Measurements from ENCODE around the gene GH1. TPM values are rescaled to one million over a fixed set of nuclear protein-coding genes. Genes with fewer than 3 reads are reported as not detected.
A peak's percentile ranks its signal among the peaks of the same experiment; 100 is the strongest.
"Not testable (repeated sequence)": the region's sequence is repeated elsewhere in the genome, so short reads cannot be mapped to it uniquely, and the experiment has no call there.

Gene GH1
- total RNA-seq, 3 donors from 2014 or later (not counting 1 experiment from before 2014, with no cell fraction given) = not detected

GRCh38 chr17:63881935-63882601, 36.6 kb downstream of the GH1 start, which contains the start of gene GH2:
GH2 (minus strand) TSS chr17:63881944; CDS start chr17:63881801, 143 bp downstream.
- ATAC-seq (peak; percentile 79 to 95 (median 90)), DNase-seq (peak; percentile 43 to 82)
- no peaks in the 10 kb centered on the region for H3K4me1 Mint-ChIP-seq
- no peaks in the 10 kb centered on the region for H3K36me3 ChIP-seq (ENCODE audit: control insufficient read depth, insufficient read depth, low read length)
- intact Hi-C loops (cut with micrococcal nuclease) = no loop called here
- no peak within 1 kb of the TSS for H3K27ac Mint-ChIP-seq
- H3K27ac ChIP-seq (ENCODE audit: low read length) = no peak within 1 kb of the TSS
- H3K27me3 Mint-ChIP-seq (ENCODE audit: low read depth in 2 of 2) = peaks cover 0 to 8% of the 10 kb centered on the region in 2 donors
- no peaks in the 10 kb centered on the region for H3K9me3 Mint-ChIP-seq
- H3K36me3 Mint-ChIP-seq = no peaks in the 10 kb centered on the region
- no peaks in the 10 kb centered on the region for H3K4me1 ChIP-seq (ENCODE audit: control insufficient read depth, insufficient read depth, low read length)
- no peak within 1 kb of the TSS for H3K4me3 Mint-ChIP-seq
- TF ChIP-seq CTCF (IDR thresholded peaks at IDR 0.05) = peak; percentile 39
- H3K9me3 ChIP-seq (ENCODE audit: control insufficient read depth, insufficient read depth, low read length) = no peaks in the 10 kb centered on the region
- H3K27me3 ChIP-seq (ENCODE audit: control insufficient read depth, insufficient read depth, low read length) = no peaks in the 10 kb centered on the region
- 36% methylated on average over 6 of the region's 15 CpGs for WGBS (ENCODE audit: insufficient coverage)
- H3K4me3 ChIP-seq (ENCODE audit: low read length) = no peak within 1 kb of the TSS

- ATAC-seq; H3K4me3 ChIP-seq (ENCODE audit: low read length); H3K4me1 ChIP-seq (ENCODE audit: control insufficient read depth, insufficient read depth, low read length); H3K9me3 ChIP-seq (ENCODE audit: control insufficient read depth, insufficient read depth, low read length); H3K9me3 Mint-ChIP-seq; DNase-seq; intact Hi-C loops (cut with micrococcal nuclease); H3K27me3 ChIP-seq (ENCODE audit: control insufficient read depth, insufficient read depth, low read length); H3K36me3 ChIP-seq (ENCODE audit: control insufficient read depth, insufficient read depth, low read length); H3K27me3 Mint-ChIP-seq (ENCODE audit: low read depth in 2 of 2); H3K4me1 Mint-ChIP-seq; H3K36me3 Mint-ChIP-seq; H3K27ac Mint-ChIP-seq; H3K4me3 Mint-ChIP-seq; H3K27ac ChIP-seq (ENCODE audit: low read length): not testable (repeated sequence)
- 89% methylated on average over 11 of the region's 11 CpGs for WGBS (ENCODE audit: insufficient coverage)
Measured at GRCh38 chr17:63881337-63881736, 37.3 kb downstream of the GH1 start.

- Mint-ChIP-seq H3K4me1 (no peaks in the 10 kb centered on the region), H3K27me3 (ENCODE audit: low read depth in 2 of 2) (peaks cover 0 to 8% of the 10 kb centered on the region in 2 donors), H3K36me3 (no peaks in the 10 kb centered on the region), H3K4me3 (no peak overlapping the region), H3K9me3 (no peaks in the 10 kb centered on the region), H3K27ac (no peak overlapping the region)
- Histone ChIP-seq H3K36me3 (ENCODE audit: control insufficient read depth, insufficient read depth, low read length) (no peaks in the 10 kb centered on the region), H3K4me3 (ENCODE audit: low read length) (no peak overlapping the region), H3K27me3 (ENCODE audit: control insufficient read depth, insufficient read depth, low read length) (no peaks in the 10 kb centered on the region), H3K4me1 (ENCODE audit: control insufficient read depth, insufficient read depth, low read length) (no peaks in the 10 kb centered on the region), H3K27ac (ENCODE audit: low read length) (no peak overlapping the region), H3K9me3 (ENCODE audit: control insufficient read depth, insufficient read depth, low read length) (no peaks in the 10 kb centered on the region)
- no peak for DNase-seq
- 87% methylated on average over 12 of the region's 12 CpGs for WGBS (ENCODE audit: insufficient coverage)
- no peak for TF ChIP-seq CTCF (IDR thresholded peaks at IDR 0.05)
- intact Hi-C loops (cut with micrococcal nuclease) = no loop called here
- ATAC-seq = no peak
Measured at GRCh38 chr17:63880706-63881105, 37.9 kb downstream of the GH1 start.

DNA sequence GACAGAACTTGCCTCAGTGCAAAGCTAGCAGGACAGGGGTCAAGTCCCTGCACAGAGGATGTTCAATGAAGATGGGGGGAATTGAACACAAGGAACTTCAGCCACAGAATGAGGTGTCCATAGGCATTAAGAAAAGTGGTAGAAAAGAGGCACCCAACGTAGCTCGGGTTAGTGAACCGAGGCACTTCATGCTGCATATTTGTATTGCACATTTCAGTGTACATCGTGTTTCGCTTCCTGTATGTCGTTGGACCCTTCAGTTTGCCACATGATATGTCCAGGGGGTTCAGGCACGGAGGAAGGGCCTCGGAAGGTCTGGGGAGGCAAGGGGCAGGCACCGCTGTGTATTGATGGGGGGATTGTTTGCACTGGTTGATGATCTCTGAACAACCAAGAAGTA, 40.2 kb downstream of the GH1 start:
- H3K4me1 ChIP-seq (ENCODE audit: control insufficient read depth, insufficient read depth, low read length); H3K4me3 Mint-ChIP-seq; H3K4me3 ChIP-seq (ENCODE audit: low read length); H3K9me3 Mint-ChIP-seq; DNase-seq; ATAC-seq; H3K27ac Mint-ChIP-seq; H3K4me1 Mint-ChIP-seq; intact Hi-C loops (cut with micrococcal nuclease); H3K9me3 ChIP-seq (ENCODE audit: control insufficient read depth, insufficient read depth, low read length); H3K27me3 ChIP-seq (ENCODE audit: control insufficient read depth, insufficient read depth, low read length); H3K27ac ChIP-seq (ENCODE audit: low read length); H3K36me3 Mint-ChIP-seq; H3K36me3 ChIP-seq (ENCODE audit: control insufficient read depth, insufficient read depth, low read length): not testable (repeated sequence)
- peaks cover 0 to 10% of the 10 kb centered on the region in 2 donors for H3K27me3 Mint-ChIP-seq (ENCODE audit: low read depth in 2 of 2)
- 82% methylated on average over 9 of the region's 9 CpGs for WGBS (ENCODE audit: insufficient coverage)

DNA sequence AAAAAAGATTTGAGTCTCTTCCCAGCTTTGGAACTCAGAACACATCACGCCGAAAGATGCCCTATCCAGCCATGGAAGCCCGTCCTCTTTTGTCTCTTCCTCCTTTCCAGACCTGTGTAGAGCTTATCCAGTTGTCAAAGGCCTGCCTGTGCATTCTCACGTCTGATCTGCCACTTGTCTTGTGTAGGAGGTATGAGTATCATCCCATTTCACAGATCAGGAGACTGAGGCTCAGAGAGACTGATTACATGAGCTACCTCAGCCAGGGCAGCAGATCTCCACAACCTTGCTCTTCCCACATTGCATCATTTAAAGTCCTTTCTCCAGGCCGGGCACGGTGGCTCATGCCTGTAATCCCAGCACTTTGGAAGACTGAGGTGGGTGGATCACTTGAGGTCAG, 43.9 kb downstream of the GH1 start:
- H3K36me3 ChIP-seq (ENCODE audit: control insufficient read depth, insufficient read depth, low read length); H3K9me3 ChIP-seq (ENCODE audit: control insufficient read depth, insufficient read depth, low read length); H3K27me3 ChIP-seq (ENCODE audit: control insufficient read depth, insufficient read depth, low read length); H3K4me1 Mint-ChIP-seq; H3K27ac ChIP-seq (ENCODE audit: low read length); H3K4me1 ChIP-seq (ENCODE audit: control insufficient read depth, insufficient read depth, low read length); H3K27ac Mint-ChIP-seq; ATAC-seq; H3K9me3 Mint-ChIP-seq; DNase-seq; H3K4me3 Mint-ChIP-seq; intact Hi-C loops (cut with micrococcal nuclease); H3K4me3 ChIP-seq (ENCODE audit: low read length); H3K36me3 Mint-ChIP-seq; H3K27me3 Mint-ChIP-seq (ENCODE audit: low read depth in 2 of 2): not testable (repeated sequence)
- 95% methylated on average over 2 of the region's 6 CpGs for WGBS (ENCODE audit: insufficient coverage)

- intact Hi-C loops (cut with micrococcal nuclease); H3K27me3 ChIP-seq (ENCODE audit: control insufficient read depth, insufficient read depth, low read length); H3K4me1 Mint-ChIP-seq; H3K27ac ChIP-seq (ENCODE audit: low read length); DNase-seq; H3K4me3 ChIP-seq (ENCODE audit: low read length); H3K27ac Mint-ChIP-seq; H3K4me3 Mint-ChIP-seq; H3K9me3 Mint-ChIP-seq; H3K4me1 ChIP-seq (ENCODE audit: control insufficient read depth, insufficient read depth, low read length); H3K27me3 Mint-ChIP-seq (ENCODE audit: low read depth in 2 of 2); H3K36me3 Mint-ChIP-seq; ATAC-seq; H3K9me3 ChIP-seq (ENCODE audit: control insufficient read depth, insufficient read depth, low read length); H3K36me3 ChIP-seq (ENCODE audit: control insufficient read depth, insufficient read depth, low read length): not testable (repeated sequence)
- 68% methylated on average over 4 of the region's 8 CpGs for WGBS (ENCODE audit: insufficient coverage)
Measured at GRCh38 chr17:63874061-63874626, 44.5 kb downstream of the GH1 start.
